HEK293 (cell line): ENCODE data around the gene ITPKC.

Source experiments
- ELK4 ChIP-seq: IDR thresholded peaks from 2 replicates; pipeline ENCODE4 v1.6.1; 2011; ENCODE audit warnings: mild to moderate bottlenecking, low read depth, low read length, borderline replicate concordance
- GFI1B ChIP-seq: fragments of 450-650 bp; formaldehyde crosslinking; IDR thresholded peaks from 2 replicates; pipeline ENCODE4 v1.5.1; 2016; ENCODE audit warnings: missing biosample characterization, missing genetic modification characterization
- GLI4 ChIP-seq: fragments of 450-650 bp; formaldehyde crosslinking; IDR thresholded peaks from 2 replicates; pipeline ENCODE4 v1.5.1; 2016; ENCODE audit warnings: missing biosample characterization, missing genetic modification characterization
- HOXA7 ChIP-seq: sonication (generic); formaldehyde crosslinking; IDR thresholded peaks from 2 replicates; pipeline ENCODE4 v1.8.1; 2022; ENCODE audit warnings: missing genetic modification reagents, borderline replicate concordance
- KLF9 ChIP-seq: fragments of 450-650 bp; formaldehyde crosslinking; IDR thresholded peaks from 2 replicates; pipeline ENCODE4 v1.5.1; 2016; ENCODE audit warnings: missing biosample characterization, missing genetic modification characterization, low read depth
- MZF1 ChIP-seq: fragments of 450-650 bp; formaldehyde crosslinking; IDR thresholded peaks from 2 replicates; pipeline ENCODE4 v1.5.1; 2017; ENCODE audit warnings: missing biosample characterization, missing genetic modification characterization, borderline replicate concordance
- SP7 ChIP-seq: fragments of 450-650 bp; formaldehyde crosslinking; IDR thresholded peaks from 2 replicates; pipeline ENCODE4 v1.5.1; 2016; ENCODE audit warnings: missing biosample characterization, missing genetic modification characterization
- ZBTB1 ChIP-seq: fragments of 450-650 bp; formaldehyde crosslinking; IDR thresholded peaks from 2 replicates; pipeline ENCODE4 v1.5.1; 2016; ENCODE audit warnings: missing biosample characterization, missing genetic modification characterization
- ZNF132 ChIP-seq: fragments of 450-650 bp; formaldehyde crosslinking; IDR thresholded peaks from 2 replicates; pipeline ENCODE4 v1.5.1; 2017; ENCODE audit warnings: missing biosample characterization, missing genetic modification characterization, borderline replicate concordance
- ZNF157 ChIP-seq: fragments of 450-650 bp; formaldehyde crosslinking; IDR thresholded peaks from 2 replicates; pipeline ENCODE4 v1.5.1; 2016; ENCODE audit warnings: missing biosample characterization, missing genetic modification characterization
- ZNF169 ChIP-seq: fragments of 450-650 bp; formaldehyde crosslinking; IDR thresholded peaks from 2 replicates; pipeline ENCODE4 v1.5.1; 2016; ENCODE audit warnings: missing biosample characterization, missing genetic modification characterization
- ZNF2 ChIP-seq: fragments of 450-650 bp; formaldehyde crosslinking; IDR thresholded peaks from 2 replicates; pipeline ENCODE4 v1.5.1; 2016; ENCODE audit warnings: missing biosample characterization, missing genetic modification characterization
- ZNF24 ChIP-seq: fragments of 450-650 bp; formaldehyde crosslinking; IDR thresholded peaks from 2 replicates; pipeline ENCODE4 v1.5.1; 2016; ENCODE audit warnings: missing biosample characterization, missing genetic modification characterization
- ZNF324 ChIP-seq: fragments of 450-650 bp; formaldehyde crosslinking; IDR thresholded peaks from 2 replicates; pipeline ENCODE4 v1.5.1; 2016; ENCODE audit warnings: missing biosample characterization, missing genetic modification characterization
- ZNF335 ChIP-seq: fragments of 450-650 bp; formaldehyde crosslinking; conservative IDR thresholded peaks from 2 replicates; pipeline ENCODE4 v1.5.1; 2016; ENCODE audit warnings: missing biosample characterization, missing genetic modification characterization
- ZNF391 ChIP-seq: fragments of 450-650 bp; formaldehyde crosslinking; IDR thresholded peaks from 2 replicates; pipeline ENCODE4 v1.5.1; 2016; ENCODE audit warnings: low read depth, missing biosample characterization, missing genetic modification characterization, borderline replicate concordance
- ZNF501 ChIP-seq: fragments of 450-650 bp; formaldehyde crosslinking; IDR thresholded peaks from 2 replicates; pipeline ENCODE4 v1.5.1; 2016; ENCODE audit warnings: missing biosample characterization, missing genetic modification characterization
- ZNF510 ChIP-seq: fragments of 450-650 bp; formaldehyde crosslinking; IDR thresholded peaks from 2 replicates; pipeline ENCODE4 v1.5.1; 2018; ENCODE audit warnings: mild to moderate bottlenecking, missing genetic modification characterization, missing biosample characterization; ENCODE audit not compliant: insufficient replicate concordance
- ZNF518A ChIP-seq: fragments of 450-650 bp; formaldehyde crosslinking; conservative IDR thresholded peaks from 2 replicates; pipeline ENCODE4 v1.5.1; 2016; ENCODE audit warnings: low read depth, missing biosample characterization, missing genetic modification characterization
- ZNF555 ChIP-seq: fragments of 450-650 bp; formaldehyde crosslinking; conservative IDR thresholded peaks from 2 replicates; pipeline ENCODE4 v1.5.1; 2017; ENCODE audit warnings: missing biosample characterization, mild to moderate bottlenecking, missing genetic modification characterization, inconsistent platforms
- ZNF580 ChIP-seq: fragments of 450-650 bp; formaldehyde crosslinking; IDR thresholded peaks from 2 replicates; pipeline ENCODE4 v1.5.1; 2016; ENCODE audit warnings: missing biosample characterization, missing genetic modification characterization
- ZNF600 ChIP-seq: fragments of 450-650 bp; formaldehyde crosslinking; IDR thresholded peaks from 2 replicates; pipeline ENCODE4 v1.5.1; 2016; ENCODE audit warnings: missing biosample characterization, missing genetic modification characterization
- ZNF623 ChIP-seq: fragments of 450-650 bp; formaldehyde crosslinking; IDR thresholded peaks from 2 replicates; pipeline ENCODE4 v1.5.1; 2016; ENCODE audit warnings: missing biosample characterization, missing genetic modification characterization
- ZNF677 ChIP-seq: fragments of 450-650 bp; IDR thresholded peaks from 2 replicates; pipeline ENCODE4 v1.5.0; 2018; ENCODE audit warnings: missing biosample characterization, mild to moderate bottlenecking, missing genetic modification characterization, moderate library complexity
- ZNF747 ChIP-seq: fragments of 450-650 bp; formaldehyde crosslinking; IDR thresholded peaks from 2 replicates; pipeline ENCODE4 v1.5.1; 2016; ENCODE audit warnings: missing biosample characterization, missing genetic modification characterization
- TF ChIP-seq, protein P1 (sequence below): fragments of 450-650 bp; formaldehyde crosslinking; IDR thresholded peaks from 2 replicates; pipeline ENCODE4 v1.5.1; 2016; ENCODE audit warnings: missing biosample characterization, missing genetic modification characterization, borderline replicate concordance
- TF ChIP-seq, protein P2 (sequence below): fragments of 450-650 bp; formaldehyde crosslinking; IDR thresholded peaks from 2 replicates; pipeline ENCODE4 v1.5.1; 2016; ENCODE audit warnings: missing biosample characterization, missing genetic modification characterization

Gene ITPKC

DNA sequence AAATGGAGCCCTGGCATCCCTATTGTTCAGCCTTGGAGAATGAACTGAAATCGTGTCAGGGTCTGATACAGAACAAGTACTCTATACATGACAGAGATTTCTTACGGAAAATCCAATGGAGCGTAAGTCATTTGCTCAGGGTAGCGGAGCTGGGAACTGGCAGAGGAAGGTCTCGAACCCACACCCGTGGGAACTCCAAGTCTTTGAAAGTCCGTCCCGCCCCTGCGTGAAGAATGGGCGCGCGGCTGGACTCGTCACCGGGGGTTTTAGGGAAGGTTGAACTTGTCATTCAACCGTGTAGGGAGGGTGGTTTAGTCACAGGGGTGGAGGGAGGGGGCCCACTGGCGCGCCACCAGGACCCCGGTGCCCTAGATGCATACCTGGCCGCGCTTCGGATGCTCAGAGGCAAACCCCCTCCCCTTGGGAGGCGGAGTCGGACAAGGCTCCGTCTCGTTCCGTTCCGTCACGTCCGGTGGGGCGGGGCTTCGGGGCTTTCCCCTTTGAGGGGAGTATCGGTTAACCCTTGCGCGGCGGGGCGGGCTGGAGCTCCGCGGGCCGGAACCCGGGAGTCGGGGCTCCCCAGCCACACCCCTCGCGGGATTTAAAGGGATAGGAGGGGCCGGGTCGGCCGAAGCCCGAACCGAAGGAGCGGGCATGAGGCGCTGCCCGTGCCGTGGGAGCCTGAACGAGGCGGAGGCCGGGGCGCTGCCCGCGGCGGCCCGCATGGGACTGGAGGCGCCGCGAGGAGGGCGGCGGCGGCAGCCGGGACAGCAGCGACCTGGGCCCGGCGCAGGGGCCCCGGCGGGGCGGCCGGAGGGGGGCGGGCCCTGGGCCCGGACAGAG is at the start of gene ITPKC, which contains the start of gene COQ8B (continued):
- TF ChIP-seq ZNF169 (tag by site-specific recombination): no peak
- TF ChIP-seq HOXA7 (CRISPR knock-in tag): peak; percentile 29; the same call in 1 of the 2 replicates
- TF ChIP-seq ZNF24: peak; percentile 76; the same call in 1 of the 2 replicates
- peak; percentile 64 for TF ChIP-seq SP7 (tag by site-specific recombination)
- peak; percentile 87 for TF ChIP-seq ZNF600 (tag by site-specific recombination)
- no peak for TF ChIP-seq ZBTB1 (tag by site-specific recombination)
- peak; percentile 38 for TF ChIP-seq ZNF324 (tag by site-specific recombination)
- no peak for TF ChIP-seq ELK4
- no peak for TF ChIP-seq ZNF623 (tag by site-specific recombination)
- no peak for TF ChIP-seq ZNF510 (tag by site-specific recombination)
- peak; percentile 84 for TF ChIP-seq ZNF501
- TF ChIP-seq ZNF335: peak; percentile 61
- 0 out of 2 replicates have a peak, but pooled peaks have one; percentile 52 for TF ChIP-seq ZNF2
- TF ChIP-seq GLI4: no peak
- TF ChIP-seq, protein P1, sequence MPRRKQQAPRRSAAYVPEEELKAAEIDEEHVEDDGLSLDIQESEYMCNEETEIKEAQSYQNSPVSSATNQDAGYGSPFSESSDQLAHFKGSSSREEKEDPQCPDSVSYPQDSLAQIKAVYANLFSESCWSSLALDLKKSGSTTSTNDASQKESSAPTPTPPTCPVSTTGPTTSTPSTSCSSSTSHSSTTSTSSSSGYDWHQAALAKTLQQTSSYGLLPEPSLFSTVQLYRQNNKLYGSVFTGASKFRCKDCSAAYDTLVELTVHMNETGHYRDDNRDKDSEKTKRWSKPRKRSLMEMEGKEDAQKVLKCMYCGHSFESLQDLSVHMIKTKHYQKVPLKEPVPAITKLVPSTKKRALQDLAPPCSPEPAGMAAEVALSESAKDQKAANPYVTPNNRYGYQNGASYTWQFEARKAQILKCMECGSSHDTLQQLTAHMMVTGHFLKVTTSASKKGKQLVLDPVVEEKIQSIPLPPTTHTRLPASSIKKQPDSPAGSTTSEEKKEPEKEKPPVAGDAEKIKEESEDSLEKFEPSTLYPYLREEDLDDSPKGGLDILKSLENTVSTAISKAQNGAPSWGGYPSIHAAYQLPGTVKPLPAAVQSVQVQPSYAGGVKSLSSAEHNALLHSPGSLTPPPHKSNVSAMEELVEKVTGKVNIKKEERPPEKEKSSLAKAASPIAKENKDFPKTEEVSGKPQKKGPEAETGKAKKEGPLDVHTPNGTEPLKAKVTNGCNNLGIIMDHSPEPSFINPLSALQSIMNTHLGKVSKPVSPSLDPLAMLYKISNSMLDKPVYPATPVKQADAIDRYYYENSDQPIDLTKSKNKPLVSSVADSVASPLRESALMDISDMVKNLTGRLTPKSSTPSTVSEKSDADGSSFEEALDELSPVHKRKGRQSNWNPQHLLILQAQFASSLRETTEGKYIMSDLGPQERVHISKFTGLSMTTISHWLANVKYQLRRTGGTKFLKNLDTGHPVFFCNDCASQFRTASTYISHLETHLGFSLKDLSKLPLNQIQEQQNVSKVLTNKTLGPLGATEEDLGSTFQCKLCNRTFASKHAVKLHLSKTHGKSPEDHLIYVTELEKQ (tag by site-specific recombination): no peak
- TF ChIP-seq, protein P2, sequence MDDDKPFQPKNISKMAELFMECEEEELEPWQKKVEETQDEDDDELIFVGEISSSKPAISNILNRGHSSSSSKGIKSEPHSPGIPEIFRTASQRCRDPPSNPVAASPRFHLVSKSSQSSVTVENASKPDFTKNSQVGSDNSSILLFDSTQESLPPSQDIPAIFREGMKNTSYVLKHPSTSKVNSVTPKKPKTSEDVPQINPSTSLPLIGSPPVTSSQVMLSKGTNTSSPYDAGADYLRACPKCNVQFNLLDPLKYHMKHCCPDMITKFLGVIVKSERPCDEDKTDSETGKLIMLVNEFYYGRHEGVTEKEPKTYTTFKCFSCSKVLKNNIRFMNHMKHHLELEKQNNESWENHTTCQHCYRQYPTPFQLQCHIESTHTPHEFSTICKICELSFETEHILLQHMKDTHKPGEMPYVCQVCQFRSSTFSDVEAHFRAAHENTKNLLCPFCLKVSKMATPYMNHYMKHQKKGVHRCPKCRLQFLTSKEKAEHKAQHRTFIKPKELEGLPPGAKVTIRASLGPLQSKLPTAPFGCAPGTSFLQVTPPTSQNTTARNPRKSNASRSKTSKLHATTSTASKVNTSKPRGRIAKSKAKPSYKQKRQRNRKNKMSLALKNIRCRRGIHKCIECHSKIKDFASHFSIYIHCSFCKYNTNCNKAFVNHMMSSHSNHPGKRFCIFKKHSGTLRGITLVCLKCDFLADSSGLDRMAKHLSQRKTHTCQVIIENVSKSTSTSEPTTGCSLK: no peak
- peak; percentile 96 for TF ChIP-seq ZNF580 (tag by site-specific recombination)
- no peak for TF ChIP-seq ZNF555
- TF ChIP-seq ZNF677 (tag by site-specific recombination): peak; percentile 67; the same call in 1 of the 2 replicates
- TF ChIP-seq ZNF391: no peak
- no peak for TF ChIP-seq ZNF157 (tag by site-specific recombination)
- TF ChIP-seq ZNF518A (tag by site-specific recombination): peak; percentile 47; the same call in 1 of the 2 replicates
- TF ChIP-seq MZF1 (tag by site-specific recombination): peak; percentile 14; the same call in 1 of the 2 replicates
- no peak for TF ChIP-seq ZNF747 (tag by site-specific recombination)
- TF ChIP-seq KLF9: peak; percentile 92
- TF ChIP-seq ZNF132 (tag by site-specific recombination): no peak
- TF ChIP-seq GFI1B: no peak
